ENCODE results near the gene C1S.

Gene C1S

DNA sequence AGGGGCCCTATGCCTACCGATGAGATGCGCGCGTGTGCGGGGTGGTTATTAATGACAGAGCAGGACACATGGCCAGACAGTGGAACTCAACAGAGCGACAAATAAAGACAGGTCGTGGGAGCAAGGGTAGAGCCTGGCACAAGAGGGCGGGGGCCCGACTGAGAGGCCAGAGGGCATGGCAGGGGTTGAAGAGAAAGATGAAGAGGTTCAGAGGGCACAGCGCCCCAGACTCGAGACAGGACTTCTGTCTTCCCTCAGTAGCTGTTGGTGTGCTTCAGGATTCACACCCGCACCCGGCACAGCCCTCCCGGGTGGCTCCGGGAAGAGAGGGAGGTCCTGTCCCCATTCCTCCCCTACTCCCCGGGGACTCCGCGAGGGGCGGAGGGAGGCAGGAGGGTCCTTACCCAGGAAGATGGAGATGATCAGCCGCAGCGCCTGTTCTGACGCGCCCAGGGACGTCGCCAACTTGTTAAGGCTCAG, 42.6 kb upstream of the C1S start (continued):
- TF ChIP-seq, protein P1, sequence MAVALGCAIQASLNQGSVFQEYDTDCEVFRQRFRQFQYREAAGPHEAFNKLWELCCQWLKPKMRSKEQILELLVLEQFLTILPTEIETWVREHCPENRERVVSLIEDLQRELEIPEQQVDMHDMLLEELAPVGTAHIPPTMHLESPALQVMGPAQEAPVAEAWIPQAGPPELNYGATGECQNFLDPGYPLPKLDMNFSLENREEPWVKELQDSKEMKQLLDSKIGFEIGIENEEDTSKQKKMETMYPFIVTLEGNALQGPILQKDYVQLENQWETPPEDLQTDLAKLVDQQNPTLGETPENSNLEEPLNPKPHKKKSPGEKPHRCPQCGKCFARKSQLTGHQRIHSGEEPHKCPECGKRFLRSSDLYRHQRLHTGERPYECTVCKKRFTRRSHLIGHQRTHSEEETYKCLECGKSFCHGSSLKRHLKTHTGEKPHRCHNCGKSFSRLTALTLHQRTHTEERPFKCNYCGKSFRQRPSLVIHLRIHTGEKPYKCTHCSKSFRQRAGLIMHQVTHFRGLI (tag by site-specific recombination; IDR thresholded peaks at IDR 0.05), result no peak
- TF ChIP-seq ZNF157 (tag by site-specific recombination; IDR thresholded peaks at IDR 0.05) (no peak), TCF7L2 (IDR thresholded peaks at IDR 0.05; ENCODE audit: borderline replicate concordance, low read depth, low read length) (no peak), ZNF830 (tag by site-specific recombination; IDR thresholded peaks at IDR 0.05; ENCODE audit: low read depth) (no peak), SP3 (tag by site-specific recombination; IDR thresholded peaks at IDR 0.05) (no peak), ZFP3 (tag by site-specific recombination; IDR thresholded peaks at IDR 0.05; ENCODE audit: low read depth) (no peak), ZNF335 (tag by site-specific recombination; conservative IDR thresholded peaks at IDR 0.05) (no peak; the same call in 1 of the 2 replicates), HOXD13 (CRISPR knock-in tag; IDR thresholded peaks at IDR 0.05; ENCODE audit: borderline replicate concordance) (no peak), ZIC2 (tag by site-specific recombination; IDR thresholded peaks at IDR 0.05) (no peak), SP2 (tag by site-specific recombination; IDR thresholded peaks at IDR 0.05) (no peak), PRDM1 (tag by site-specific recombination; IDR thresholded peaks at IDR 0.05) (no peak), ZNF837 (tag by site-specific recombination; IDR thresholded peaks at IDR 0.05) (no peak), ZNF366 (tag by site-specific recombination; conservative IDR thresholded peaks at IDR 0.05) (peak; percentile 82), ZNF146 (tag by site-specific recombination; IDR thresholded peaks at IDR 0.05) (no peak), KLF16 (tag by site-specific recombination; IDR thresholded peaks at IDR 0.05) (no peak; the same call in 1 of the 2 replicates), OVOL3 (tag by site-specific recombination; IDR thresholded peaks at IDR 0.05) (no peak), MZF1 (tag by site-specific recombination; IDR thresholded peaks at IDR 0.05; ENCODE audit: borderline replicate concordance) (0 out of 2 replicates have a peak, but pooled peaks have one; percentile 30), HOXA7 (CRISPR knock-in tag; IDR thresholded peaks at IDR 0.05; ENCODE audit: borderline replicate concordance) (no peak), ZNF843 (tag by site-specific recombination; IDR thresholded peaks at IDR 0.05) (peak; percentile 16; the same call in 1 of the 2 replicates), ZNF302 (tag by site-specific recombination; IDR thresholded peaks at IDR 0.05; ENCODE audit: low read depth) (no peak), ZNF391 (tag by site-specific recombination; IDR thresholded peaks at IDR 0.05; ENCODE audit: borderline replicate concordance, low read depth) (0 out of 2 replicates have a peak, but pooled peaks have one; percentile 28), ZSCAN16 (tag by site-specific recombination; IDR thresholded peaks at IDR 0.05) (no peak), ZNF600 (tag by site-specific recombination; IDR thresholded peaks at IDR 0.05) (peak; percentile 88)
- TF ChIP-seq, protein P2, sequence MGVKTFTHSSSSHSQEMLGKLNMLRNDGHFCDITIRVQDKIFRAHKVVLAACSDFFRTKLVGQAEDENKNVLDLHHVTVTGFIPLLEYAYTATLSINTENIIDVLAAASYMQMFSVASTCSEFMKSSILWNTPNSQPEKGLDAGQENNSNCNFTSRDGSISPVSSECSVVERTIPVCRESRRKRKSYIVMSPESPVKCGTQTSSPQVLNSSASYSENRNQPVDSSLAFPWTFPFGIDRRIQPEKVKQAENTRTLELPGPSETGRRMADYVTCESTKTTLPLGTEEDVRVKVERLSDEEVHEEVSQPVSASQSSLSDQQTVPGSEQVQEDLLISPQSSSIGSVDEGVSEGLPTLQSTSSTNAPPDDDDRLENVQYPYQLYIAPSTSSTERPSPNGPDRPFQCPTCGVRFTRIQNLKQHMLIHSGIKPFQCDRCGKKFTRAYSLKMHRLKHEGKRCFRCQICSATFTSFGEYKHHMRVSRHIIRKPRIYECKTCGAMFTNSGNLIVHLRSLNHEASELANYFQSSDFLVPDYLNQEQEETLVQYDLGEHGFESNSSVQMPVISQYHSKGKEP (tag by site-specific recombination; IDR thresholded peaks at IDR 0.05), result no peak
- TF ChIP-seq, protein P3, sequence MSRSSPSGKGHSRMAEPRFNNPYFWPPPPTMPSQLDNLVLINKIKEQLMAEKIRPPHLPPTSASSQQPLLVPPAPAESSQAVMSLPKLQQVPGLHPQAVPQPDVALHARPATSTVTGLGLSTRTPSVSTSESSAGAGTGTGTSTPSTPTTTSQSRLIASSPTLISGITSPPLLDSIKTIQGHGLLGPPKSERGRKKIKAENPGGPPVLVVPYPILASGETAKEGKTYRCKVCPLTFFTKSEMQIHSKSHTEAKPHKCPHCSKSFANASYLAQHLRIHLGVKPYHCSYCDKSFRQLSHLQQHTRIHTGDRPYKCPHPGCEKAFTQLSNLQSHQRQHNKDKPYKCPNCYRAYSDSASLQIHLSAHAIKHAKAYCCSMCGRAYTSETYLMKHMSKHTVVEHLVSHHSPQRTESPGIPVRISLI (tag by site-specific recombination; IDR thresholded peaks at IDR 0.05), result no peak
- TF ChIP-seq, protein P4, sequence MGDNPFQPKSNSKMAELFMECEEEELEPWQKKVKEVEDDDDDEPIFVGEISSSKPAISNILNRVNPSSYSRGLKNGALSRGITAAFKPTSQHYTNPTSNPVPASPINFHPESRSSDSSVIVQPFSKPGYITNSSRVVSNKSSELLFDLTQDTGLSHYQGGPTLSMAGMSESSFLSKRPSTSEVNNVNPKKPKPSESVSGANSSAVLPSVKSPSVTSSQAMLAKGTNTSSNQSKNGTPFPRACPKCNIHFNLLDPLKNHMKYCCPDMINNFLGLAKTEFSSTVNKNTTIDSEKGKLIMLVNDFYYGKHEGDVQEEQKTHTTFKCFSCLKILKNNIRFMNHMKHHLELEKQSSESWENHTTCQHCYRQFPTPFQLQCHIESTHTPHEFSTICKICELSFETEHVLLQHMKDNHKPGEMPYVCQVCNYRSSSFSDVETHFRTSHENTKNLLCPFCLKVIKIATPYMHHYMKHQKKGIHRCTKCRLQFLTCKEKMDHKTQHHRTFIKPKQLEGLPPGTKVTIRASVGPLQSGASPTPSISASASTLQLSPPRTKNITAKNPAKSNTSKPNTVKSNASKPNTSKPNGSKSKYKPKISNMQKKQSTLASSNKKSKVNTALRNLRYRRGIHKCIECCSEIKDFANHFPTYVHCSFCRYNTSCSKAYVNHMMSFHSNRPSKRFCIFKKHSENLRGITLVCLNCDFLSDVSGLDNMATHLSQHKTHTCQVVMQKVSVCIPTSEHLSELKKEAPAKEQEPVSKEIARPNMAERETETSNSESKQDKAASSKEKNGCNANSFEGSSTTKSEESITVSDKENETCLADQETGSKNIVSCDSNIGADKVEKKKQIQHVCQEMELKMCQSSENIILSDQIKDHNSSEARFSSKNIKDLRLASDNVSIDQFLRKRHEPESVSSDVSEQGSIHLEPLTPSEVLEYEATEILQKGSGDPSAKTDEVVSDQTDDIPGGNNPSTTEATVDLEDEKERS (tag by site-specific recombination; IDR thresholded peaks at IDR 0.05), result no peak
- TF ChIP-seq, protein P5, sequence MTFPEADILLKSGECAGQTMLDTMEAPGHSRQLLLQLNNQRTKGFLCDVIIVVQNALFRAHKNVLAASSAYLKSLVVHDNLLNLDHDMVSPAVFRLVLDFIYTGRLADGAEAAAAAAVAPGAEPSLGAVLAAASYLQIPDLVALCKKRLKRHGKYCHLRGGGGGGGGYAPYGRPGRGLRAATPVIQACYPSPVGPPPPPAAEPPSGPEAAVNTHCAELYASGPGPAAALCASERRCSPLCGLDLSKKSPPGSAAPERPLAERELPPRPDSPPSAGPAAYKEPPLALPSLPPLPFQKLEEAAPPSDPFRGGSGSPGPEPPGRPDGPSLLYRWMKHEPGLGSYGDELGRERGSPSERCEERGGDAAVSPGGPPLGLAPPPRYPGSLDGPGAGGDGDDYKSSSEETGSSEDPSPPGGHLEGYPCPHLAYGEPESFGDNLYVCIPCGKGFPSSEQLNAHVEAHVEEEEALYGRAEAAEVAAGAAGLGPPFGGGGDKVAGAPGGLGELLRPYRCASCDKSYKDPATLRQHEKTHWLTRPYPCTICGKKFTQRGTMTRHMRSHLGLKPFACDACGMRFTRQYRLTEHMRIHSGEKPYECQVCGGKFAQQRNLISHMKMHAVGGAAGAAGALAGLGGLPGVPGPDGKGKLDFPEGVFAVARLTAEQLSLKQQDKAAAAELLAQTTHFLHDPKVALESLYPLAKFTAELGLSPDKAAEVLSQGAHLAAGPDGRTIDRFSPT (tag by site-specific recombination; IDR thresholded peaks at IDR 0.05), result peak; percentile 77; the same call in 1 of the 2 replicates
- TF ChIP-seq, protein P6, sequence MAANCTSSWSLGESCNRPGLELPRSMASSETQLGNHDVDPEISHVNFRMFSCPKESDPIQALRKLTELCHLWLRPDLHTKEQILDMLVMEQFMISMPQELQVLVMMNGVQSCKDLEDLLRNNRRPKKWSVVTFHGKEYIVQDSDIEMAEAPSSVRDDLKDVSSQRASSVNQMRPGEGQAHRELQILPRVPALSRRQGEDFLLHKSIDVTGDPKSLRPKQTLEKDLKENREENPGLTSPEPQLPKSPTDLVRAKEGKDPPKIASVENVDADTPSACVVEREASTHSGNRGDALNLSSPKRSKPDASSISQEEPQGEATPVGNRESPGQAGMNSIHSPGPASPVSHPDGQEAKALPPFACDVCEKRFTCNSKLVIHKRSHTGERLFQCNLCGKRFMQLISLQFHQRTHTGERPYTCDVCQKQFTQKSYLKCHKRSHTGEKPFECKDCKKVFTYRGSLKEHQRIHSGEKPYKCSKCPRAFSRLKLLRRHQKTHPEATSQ (tag by site-specific recombination; IDR thresholded peaks at IDR 0.05), result no peak
- TF ChIP-seq, protein P7, sequence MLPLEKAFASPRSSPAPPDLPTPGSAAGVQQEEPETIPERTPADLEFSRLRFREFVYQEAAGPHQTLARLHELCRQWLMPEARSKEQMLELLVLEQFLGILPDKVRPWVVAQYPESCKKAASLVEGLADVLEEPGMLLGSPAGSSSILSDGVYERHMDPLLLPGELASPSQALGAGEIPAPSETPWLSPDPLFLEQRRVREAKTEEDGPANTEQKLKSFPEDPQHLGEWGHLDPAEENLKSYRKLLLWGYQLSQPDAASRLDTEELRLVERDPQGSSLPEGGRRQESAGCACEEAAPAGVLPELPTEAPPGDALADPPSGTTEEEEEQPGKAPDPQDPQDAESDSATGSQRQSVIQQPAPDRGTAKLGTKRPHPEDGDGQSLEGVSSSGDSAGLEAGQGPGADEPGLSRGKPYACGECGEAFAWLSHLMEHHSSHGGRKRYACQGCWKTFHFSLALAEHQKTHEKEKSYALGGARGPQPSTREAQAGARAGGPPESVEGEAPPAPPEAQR (tag by site-specific recombination; IDR thresholded peaks at IDR 0.05), result no peak

Data from HEK293 (cell line).